HG03469 (cell line): Measurements from ENCODE around the gene SYNPO2.

Experiments
- ATAC-seq: cut with Tn5 transposase; IDR thresholded peaks from one replicate; pipeline ENCODE4 v1.9.1; 2021; ENCODE audit warnings: mild to moderate bottlenecking, moderate library complexity, moderate number of reproducible peaks; ENCODE audit not compliant: unreplicated experiment

The SYNPO2 gene, protein sequence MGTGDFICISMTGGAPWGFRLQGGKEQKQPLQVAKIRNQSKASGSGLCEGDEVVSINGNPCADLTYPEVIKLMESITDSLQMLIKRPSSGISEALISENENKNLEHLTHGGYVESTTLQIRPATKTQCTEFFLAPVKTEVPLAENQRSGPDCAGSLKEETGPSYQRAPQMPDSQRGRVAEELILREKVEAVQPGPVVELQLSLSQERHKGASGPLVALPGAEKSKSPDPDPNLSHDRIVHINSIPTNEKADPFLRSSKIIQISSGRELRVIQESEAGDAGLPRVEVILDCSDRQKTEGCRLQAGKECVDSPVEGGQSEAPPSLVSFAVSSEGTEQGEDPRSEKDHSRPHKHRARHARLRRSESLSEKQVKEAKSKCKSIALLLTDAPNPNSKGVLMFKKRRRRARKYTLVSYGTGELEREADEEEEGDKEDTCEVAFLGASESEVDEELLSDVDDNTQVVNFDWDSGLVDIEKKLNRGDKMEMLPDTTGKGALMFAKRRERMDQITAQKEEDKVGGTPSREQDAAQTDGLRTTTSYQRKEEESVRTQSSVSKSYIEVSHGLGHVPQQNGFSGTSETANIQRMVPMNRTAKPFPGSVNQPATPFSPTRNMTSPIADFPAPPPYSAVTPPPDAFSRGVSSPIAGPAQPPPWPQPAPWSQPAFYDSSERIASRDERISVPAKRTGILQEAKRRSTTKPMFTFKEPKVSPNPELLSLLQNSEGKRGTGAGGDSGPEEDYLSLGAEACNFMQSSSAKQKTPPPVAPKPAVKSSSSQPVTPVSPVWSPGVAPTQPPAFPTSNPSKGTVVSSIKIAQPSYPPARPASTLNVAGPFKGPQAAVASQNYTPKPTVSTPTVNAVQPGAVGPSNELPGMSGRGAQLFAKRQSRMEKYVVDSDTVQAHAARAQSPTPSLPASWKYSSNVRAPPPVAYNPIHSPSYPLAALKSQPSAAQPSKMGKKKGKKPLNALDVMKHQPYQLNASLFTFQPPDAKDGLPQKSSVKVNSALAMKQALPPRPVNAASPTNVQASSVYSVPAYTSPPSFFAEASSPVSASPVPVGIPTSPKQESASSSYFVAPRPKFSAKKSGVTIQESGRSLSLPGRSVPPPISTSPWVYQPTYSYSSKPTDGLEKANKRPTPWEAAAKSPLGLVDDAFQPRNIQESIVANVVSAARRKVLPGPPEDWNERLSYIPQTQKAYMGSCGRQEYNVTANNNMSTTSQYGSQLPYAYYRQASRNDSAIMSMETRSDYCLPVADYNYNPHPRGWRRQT

DNA sequence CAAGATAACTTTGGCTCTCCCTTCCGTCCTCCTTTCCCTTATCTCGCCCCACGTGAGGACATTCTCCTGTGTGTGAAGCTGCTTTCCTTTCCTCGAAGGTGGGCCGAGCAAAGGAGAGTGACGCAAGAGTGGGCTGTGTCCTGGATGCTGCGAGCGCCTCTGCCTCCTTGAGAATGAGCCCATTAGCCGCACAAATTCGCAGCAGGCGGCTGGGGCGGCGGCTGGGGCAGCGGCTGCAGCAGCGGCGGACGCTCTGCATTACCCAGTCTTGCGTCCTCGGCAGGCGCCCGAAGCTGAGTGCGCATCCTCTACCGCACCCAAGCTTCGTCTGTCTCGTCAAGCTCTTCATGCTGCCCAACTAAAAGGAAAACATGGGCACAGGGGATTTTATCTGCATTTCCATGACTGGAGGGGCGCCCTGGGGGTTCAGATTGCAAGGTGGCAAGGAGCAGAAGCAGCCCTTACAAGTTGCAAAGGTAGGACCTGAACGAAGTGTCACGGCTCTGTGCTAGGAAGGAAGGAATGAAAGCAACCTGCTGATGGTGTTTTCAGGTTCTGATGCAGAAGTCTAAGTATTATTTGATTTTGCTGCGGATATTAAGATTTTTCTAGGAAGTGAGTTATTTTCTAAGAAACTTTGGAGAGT is at the start of gene SYNPO2:
TSS of gene SYNPO2 (plus strand) at position 189 of the 646 bp plus-strand sequence. CDS start at position 372, 183 bp downstream.
- no peak for ATAC-seq

DNA sequence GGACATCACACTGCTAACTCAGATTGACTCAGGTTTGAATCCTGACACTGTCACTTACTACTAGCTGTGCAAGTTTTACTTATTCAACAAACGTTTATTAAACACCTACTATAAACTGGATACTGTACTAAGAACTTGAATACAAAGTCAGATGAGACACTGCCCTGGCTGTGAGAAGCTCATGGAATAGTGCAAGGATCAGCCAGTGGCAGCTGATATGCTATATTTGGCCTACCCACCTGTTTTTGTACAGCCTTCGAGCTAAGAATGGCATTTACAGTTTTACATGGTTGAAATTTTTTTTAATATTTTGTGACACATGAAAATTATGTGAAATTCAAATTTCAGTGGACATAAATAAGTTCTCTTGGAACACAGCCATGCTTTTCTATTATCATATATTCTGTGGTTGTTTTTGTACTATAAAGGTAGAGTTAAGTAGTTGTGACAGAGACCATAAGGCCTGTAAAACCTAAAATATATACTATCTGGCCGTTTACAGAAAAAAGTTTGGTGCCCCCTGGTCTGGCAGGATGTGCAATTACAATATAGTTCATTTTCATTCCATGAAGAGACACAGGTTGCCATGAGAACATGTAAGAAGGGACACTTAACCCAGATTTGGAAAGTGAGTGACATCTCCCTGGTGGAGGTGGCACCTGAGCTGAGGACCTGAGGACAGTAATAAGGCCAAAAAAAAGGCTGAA is 49.3 kb upstream of the SYNPO2 start:
- ATAC-seq, result no peak

DNA sequence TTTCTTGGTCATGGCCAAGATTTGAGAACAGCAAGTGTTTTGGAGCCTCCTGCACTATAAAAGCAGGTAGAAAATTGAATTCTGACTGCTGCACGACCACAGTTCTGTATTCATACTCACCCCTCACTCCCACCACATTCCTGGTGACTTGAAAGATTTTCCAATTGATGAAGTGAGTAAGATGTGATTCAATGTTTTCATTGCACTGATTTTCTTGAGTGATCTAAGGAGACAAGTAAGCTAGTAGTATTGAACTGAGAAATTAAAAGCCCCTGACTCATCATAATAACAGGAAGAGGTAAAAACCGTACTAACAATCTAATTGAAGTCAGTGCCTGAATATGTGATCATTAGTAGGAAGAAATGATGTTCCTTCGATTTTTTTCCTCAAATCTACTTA is 46.6 kb upstream of the SYNPO2 start:
- no peak for ATAC-seq

DNA sequence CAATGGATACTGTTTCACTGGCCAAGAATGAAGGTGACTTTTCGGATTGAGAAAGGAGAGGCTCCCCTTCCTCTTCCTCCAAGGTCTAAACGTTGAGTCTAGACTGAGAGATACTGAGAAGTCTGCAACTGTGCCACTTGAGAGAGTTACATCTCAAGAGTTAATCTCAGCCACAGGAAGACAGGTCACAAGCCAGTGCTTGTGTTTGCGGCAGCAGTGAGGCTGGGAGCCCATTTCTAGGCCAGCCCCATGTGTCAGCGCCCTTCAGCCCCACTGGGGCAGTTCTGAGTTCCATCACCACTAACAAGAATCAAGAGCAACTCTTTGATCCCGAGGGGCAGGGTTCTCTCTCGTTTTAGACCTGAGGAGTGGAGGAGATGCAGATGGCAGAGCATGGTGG is 45.4 kb upstream of the SYNPO2 start:
- no peak for ATAC-seq

DNA sequence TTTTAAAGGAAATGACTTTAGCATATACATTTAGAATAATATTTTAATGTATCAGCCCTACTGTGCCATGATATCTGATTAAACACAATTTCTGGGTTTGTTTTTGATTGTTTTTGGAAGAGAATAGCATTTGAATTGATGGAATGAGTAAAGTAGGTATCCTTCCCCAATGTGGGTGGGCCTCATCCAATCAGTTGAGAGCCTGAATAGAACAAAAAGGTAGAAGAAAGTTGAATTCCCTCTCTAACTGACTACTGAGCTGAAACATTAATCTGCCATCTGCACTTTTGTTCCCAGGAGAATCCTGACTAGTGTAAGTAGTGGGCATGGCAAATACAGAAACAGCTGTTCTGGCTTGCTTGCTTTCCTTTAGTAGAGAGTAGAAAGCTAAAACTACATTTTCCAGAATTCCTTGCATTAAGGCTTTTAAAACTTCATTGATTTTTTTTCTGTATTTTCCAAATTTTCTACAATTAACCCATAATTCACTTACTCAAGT is 43.1 kb upstream of the SYNPO2 start:
- ATAC-seq, result no peak

DNA sequence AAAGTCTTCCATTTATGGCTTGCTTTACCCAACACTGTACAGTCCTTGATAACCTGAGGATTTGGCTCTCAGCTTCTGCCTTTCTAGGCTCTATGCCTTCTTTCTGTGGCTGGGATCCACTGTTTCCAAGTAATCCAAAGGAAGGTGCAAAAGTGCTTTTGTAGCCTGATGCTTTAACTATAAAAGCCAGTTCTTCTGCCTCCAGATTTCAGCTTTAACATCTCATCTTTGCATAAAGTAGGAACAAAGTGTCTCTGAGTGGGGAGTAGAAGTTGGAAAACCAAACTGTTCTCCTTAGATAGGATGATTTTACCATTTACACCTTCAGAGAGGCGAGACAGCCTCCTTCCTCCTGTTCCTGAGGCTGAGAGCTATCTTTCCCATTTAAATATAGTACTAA is 41.7 kb upstream of the SYNPO2 start:
- ATAC-seq, result no peak

DNA sequence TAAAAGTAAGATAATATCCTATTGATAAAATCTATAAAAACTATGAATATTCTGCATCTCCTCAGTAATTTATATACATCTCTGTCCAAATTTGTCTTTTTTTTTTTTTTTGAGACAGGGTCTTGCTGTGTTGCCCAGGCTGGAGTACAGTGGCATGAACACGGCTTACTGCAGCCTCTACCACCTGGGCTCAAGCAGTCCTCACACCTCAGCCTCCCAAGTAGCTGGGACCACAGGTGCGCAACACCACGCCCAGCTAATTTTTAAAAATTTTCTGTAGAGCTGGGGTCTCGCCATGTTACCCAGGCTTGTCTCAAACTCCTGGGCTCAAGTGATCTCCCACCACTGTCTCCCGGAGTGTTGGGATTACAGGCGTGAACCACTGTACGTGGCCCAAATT is 40.4 kb upstream of the SYNPO2 start:
- ATAC-seq, result no peak

DNA sequence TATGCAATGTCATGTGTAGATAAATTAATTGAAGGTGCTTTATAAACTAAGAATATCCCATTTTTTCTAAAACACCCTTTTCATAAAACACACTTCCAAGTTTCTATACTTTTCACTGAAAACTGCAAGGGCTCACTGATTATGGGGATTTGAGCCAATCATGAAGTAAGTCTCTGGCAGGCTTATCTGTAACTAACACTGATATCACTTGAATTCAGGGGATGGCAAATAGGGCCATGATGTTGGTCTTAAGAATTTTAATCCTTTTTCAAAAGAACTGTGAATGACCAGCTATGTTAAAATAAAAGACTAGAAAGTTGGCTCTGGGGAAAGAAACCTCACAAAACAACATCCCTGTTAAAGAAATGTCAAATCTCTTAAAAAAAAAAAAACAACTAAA is 39.8 kb upstream of the SYNPO2 start:
- no peak for ATAC-seq

DNA sequence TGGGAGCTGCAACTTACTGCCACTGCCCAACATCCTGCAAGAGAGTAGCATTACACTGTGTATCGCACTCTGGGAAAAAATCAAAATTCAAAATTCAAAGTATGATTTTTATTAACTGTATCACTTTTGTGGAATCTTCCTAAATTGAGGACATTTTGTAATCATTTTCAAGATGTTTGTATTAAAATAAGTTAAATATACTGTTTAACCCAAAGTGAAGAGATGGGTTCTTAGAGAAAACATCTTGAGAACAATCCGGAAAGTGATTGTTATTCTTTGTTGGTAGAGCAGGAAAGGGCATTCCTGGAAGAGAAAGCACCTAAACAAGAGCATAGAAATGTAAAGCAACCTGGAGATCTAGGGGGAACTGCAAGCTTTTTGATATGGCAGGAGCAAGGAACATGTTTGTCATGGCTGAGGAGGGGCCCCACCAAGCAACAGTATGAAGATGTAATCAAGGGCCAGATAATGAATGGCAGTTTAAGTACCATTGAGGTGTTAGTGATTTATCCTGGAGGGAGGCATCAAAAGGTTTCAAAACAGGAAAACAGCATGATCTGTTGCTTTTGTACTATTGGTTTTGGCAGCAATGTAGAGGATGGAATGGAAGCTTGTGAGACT is 38.7 kb upstream of the SYNPO2 start:
- no peak for ATAC-seq

DNA sequence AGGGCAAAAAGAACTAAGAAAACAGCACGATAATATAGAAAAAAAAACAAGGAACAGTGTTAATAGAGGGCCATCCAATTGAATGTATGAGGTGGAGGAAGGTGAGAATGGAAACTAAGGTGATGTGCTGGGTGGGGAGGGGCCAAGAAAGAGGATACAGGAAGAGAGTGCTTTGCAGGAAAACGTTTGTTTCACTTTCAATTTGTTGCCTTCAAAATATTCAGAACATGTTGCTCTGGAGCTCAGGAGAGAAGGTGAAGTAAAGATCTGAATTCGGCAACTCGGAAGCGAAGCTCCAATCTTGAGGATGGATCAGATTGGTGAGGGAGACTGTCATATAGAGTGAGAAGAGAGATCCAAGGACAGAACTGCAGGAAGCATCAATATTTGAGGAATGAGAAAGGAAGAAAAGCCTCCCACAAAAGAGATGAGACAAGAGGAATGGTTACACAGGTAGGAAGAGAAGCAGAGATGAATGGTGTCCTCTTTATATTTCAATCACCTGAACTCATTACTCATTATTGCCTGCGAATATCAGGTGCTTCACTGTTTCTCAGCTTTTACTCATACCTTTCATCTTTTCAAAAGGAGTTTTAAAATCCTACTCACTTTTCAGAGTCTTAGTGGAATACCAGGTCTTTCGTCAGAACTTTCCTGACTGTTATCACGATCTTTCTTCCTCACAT is 38.0 kb upstream of the SYNPO2 start:
- peak; percentile 89 for ATAC-seq

DNA sequence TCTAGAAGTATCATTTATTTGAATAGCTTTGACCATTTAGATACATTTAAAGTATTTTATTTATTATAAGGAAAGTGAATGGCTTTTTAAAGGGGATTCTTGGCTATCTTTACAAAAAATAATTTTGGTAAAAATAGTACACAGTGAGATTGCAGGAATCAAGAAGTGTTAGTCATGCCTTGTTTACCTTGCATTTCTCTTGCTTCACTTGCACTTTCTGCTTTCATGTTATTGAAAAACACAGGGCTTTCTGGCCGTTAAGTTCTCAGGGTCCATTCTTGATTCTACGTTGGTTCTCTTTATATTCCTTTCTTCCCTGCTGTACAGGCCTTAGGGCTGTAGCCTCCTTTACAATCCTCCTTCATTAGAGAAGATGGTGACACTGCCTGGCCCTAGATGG is 30.9 kb upstream of the SYNPO2 start:
- ATAC-seq, result no peak

DNA sequence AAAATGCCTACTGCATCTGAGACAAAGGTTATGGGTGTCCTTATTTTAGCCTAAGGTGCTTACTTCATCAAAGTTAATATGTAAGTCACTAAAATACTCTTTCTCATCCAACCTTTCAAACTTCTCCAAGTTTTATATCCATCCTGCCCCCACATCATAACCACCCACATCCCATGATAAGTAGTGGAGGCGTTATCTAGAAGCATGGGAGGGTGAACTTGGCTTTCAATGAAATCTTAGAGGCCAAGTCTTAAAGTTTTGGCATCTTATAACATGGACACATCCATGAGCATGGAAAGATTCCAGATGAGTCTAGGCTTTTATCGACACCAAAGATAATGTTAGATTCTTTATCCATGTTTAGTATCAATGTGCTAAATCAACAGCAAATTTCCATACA is 29.9 kb upstream of the SYNPO2 start:
- no peak for ATAC-seq

DNA sequence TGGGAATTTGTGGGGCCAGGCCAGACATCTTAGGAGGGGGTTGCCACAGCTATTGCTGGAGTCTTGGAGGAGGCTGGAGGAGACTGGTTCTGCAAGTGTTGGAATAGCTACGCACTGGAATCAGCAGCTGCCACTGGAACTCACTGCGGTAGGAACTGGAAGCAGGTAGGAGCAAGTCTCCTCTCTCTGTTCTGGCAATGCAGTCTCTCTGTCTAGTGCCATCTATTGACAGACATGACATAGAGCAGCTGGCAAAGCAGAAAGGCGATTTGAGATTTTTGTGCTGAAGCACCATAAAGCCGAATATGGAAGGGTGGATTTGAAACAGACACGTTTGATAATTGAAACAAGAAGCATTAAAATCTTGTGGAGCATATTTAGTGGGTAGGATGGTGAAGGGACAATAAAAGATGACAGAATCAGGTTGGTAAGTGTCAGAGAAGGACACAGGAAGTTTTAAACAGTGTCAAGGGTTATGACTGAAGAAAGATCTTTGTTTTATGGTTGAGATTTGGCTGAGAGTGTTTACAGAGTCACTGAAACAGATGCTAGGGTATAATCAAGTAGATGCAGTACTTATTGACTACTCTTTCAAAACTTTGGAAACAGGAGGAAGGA is 23.5 kb upstream of the SYNPO2 start:
- peak; percentile 83 for ATAC-seq

DNA sequence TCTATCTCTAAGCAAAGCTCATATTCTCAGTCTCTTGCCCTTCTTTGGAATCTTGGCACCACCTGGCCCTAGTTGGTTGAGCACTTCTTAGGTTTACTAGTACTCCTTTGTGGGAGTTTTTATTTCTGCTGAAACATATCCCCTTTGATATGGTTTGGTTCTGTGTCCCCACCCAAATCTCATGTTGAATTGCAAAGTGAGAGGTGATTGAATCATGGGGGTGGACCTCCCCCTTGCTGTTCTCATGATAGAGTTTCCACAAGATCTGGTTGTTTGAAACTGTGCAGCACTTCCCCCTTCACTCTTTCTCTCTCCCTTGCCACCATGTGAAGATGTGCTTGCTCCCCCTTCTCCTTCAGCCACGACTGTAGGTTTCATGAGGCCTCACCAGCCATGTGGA is 22.2 kb upstream of the SYNPO2 start:
- no peak for ATAC-seq

DNA sequence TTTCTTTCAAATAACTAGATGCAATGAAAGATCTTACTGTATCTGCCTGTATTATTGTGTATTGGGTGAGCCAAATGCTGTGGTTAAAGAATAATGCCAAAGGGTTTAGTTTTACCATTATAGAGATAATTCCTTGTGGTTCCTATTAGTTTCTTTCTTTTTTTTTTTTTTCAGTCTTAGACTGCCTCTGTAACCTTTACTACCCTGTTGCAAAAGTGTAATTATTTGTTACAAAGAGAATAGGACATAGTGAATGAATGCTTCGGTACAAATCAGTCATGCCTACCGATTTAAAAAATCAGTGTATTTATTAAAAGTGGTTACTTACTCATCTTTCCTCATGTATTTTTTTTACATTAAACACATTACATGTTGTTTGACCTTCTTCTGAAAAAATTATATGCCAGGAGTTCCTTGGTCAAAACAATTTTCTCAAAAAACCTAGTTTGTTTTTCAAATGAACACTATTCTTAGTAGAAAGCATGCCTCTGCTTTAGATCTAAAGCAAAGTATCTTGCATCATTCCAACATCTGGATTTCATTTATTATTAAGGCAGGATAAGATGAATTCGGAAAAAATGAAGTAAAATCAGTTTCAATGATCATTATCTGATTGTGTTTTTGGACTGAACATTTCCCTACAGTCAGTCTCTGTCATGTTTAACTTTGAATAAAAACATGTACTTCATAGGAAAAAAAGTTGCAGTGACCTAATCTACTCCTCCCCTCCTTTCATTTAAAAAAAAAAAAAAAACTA is 21.2 kb upstream of the SYNPO2 start:
- ATAC-seq, result no peak

DNA sequence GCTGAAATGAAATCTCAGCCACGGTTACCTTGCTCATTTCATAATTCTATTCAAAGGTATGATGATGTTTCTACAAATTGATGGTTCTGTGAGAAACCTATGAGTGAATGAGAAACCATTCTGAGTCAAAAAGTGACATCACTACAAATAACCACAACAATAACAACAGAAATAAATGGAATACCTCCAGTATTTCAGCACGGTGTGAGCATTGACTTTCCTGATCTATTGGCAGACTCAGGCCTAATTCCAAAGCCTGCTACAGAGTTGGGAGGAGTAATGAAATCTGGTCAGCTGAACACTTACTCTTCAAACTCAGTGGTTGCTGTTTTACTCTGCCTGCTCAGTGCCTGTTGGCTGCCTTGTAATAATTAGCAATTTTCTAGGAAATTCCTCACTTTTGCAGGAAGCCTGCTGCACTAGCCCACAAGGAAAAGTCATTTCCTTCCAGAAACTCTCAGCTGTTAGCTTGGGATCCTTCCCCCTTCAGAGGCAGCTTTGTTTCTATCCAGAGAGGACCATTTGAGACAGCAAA is 18.8 kb upstream of the SYNPO2 start:
- no peak for ATAC-seq

DNA sequence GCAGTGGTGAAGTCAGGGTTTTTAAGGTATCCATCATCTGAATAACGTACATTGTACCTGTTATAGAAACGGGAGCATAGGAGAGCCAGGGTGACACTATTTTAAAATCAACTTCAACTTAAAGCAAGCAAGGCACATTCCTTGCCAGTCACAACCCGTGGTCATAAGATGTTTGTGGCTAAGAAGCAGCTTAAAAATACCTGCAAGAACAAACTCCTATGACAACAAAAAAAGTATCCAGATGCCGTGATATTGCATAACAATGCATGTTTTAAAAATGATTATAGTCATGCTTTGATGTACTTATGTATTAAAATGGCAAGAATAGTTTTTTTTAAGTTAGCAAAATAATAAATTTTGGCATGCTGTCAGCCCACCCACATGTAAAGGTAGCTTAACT is 16.5 kb upstream of the SYNPO2 start:
- no peak for ATAC-seq

DNA sequence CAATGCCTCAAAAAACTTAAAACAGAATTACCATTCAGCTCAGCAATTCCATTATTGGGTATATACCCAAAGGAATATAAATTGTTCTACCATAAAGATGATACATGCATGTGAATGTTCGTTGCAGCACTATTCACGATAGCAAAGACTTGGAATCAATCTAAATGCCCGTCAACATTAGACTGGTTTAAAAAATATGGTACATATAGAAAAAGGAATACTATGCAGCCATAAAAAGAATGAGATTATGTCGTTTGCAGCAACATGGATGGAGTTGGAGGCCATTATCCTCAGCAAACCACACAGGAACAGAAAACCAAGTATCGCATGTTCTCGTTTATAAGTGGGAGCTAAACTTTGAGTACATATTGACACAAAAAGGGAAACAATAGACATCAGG is 10.9 kb upstream of the SYNPO2 start:
- no peak for ATAC-seq
